ENCODE data around the gene VKORC1.

- TF ChIP-seq POLR2A (IDR thresholded peaks at IDR 0.05; ENCODE audit: low read depth, low read length) (no peak), POLR2AphosphoS5 (IDR thresholded peaks at IDR 0.05; ENCODE audit: low read depth, low read length) (no peak), TAF1 (IDR thresholded peaks at IDR 0.05; ENCODE audit: low read depth, low read length) (no peak), PAX5 (IDR thresholded peaks at IDR 0.05; ENCODE audit: insufficient read depth, low read length, severe bottlenecking) (no peak), POU2F2 (IDR thresholded peaks at IDR 0.05; ENCODE audit: low read depth, low read length) (no peak), SPI1 (IDR thresholded peaks at IDR 0.05; ENCODE audit: low read depth, low read length) (no peak)
Observed at GRCh38 chr16:31052114-31052513, 42.5 kb downstream of the VKORC1 start.
